Measurements from ENCODE around the gene KLRC3. TPM values are rescaled to one million over a fixed set of nuclear protein-coding genes. Genes with fewer than 3 reads are reported as not detected.

Gene KLRC3
- total and polyA plus RNA-seq, 10 of the 15 experiments (the other 5 are each of a cell fraction or from before 2014, with no cell fraction given): 0.09 to 0.22 (median 0.09) TPM; not detected in 7

DNA sequence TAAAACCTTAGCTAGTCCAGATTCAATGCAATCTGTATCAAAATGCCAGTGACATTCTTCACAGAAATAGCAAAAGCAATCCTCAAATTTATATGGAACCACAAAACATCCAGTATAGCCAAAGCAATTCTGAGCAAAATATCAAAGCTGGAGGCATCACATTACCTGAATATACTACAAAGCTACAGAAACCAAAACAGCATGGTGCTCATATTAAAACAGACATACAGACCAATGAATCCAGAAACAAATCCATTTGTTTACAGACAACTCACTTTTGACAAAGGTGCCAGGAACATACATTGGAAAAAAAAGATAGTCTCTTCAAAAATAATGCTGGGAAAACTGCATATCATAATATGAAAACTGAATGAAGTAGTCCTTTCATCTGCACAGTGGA lies 15.6 kb downstream of the KLRC3 start (continued):
- TF ChIP-seq, protein P1, sequence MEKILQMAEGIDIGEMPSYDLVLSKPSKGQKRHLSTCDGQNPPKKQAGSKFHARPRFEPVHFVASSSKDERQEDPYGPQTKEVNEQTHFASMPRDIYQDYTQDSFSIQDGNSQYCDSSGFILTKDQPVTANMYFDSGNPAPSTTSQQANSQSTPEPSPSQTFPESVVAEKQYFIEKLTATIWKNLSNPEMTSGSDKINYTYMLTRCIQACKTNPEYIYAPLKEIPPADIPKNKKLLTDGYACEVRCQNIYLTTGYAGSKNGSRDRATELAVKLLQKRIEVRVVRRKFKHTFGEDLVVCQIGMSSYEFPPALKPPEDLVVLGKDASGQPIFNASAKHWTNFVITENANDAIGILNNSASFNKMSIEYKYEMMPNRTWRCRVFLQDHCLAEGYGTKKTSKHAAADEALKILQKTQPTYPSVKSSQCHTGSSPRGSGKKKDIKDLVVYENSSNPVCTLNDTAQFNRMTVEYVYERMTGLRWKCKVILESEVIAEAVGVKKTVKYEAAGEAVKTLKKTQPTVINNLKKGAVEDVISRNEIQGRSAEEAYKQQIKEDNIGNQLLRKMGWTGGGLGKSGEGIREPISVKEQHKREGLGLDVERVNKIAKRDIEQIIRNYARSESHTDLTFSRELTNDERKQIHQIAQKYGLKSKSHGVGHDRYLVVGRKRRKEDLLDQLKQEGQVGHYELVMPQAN (conservative IDR thresholded peaks at IDR 0.05): no peak
- TF ChIP-seq ZNF217 (IDR thresholded peaks at IDR 0.05): no peak
- TF ChIP-seq SREBF1 (IDR thresholded peaks at IDR 0.05; ENCODE audit: low read length): no peak
- TF ChIP-seq POLR2AphosphoS2 (IDR thresholded peaks at IDR 0.05; ENCODE audit: low read depth, low read length): no peak
- no peak for TF ChIP-seq ZNF622 (IDR thresholded peaks at IDR 0.05)

DNA sequence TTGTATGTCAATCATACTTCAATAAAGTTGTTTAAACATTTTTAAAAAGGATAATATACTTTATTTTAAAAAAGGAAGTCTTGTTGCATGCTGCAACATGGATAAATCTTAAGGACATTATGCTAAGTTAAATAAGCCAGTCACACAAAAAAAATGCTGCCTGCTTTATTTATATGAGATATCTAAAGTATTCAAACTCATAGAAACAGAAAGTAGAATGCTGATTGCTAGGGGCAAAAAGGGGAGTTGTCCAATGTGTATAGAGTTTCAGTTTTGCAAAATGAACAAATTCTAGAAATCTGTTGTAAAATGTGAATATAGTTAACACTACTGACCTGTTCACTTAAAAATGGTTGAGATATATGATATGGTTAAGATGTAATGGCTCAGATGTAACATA lies 19.6 kb downstream of the KLRC3 start:
- H3K79me2 ChIP-seq (ENCODE audit: control insufficient read depth, insufficient read depth, low read length): no peaks in the 10 kb centered on the region
- FAIRE-seq (no peak), ATAC-seq (no peak)

More for the DNA sequence above, 19.6 kb downstream of the KLRC3 start:
- H3K4me3 ChIP-seq: no peak overlapping the region
- H3K4me1 ChIP-seq (ENCODE audit: control insufficient read depth, insufficient read depth, low read length): peaks cover under 1% of the 10 kb centered on the region; the same call in 1 of the 2 replicates
- no peak overlapping the region for H3K4me2 ChIP-seq (ENCODE audit: control insufficient read depth, insufficient read depth)
- no peaks in the 10 kb centered on the region for H4K20me1 ChIP-seq (ENCODE audit: control insufficient read depth, insufficient read depth)
- no TSS peak for BruUV-seq (replicated peaks)
- H3K27ac ChIP-seq (ENCODE audit: control insufficient read depth, insufficient read depth): no peak overlapping the region
- no peaks in the 10 kb centered on the region for H3K36me3 ChIP-seq (ENCODE audit: control insufficient read depth in 2 of 2, insufficient read depth in 2 of 2, low read length in 1 of 2)
- no peak overlapping the region for H3K9ac ChIP-seq (ENCODE audit: control insufficient read depth, insufficient read depth, low read length)
- DNase-seq (ENCODE audit: low read depth, low spot score): no peak
- H3K9me3 ChIP-seq (replicated peaks; ENCODE audit: control insufficient read depth, insufficient read depth, low read length): no peaks in the 10 kb centered on the region; the same call in 2 of the 3 replicates
- no peak for TF ChIP-seq SUZ12 (IDR thresholded peaks at IDR 0.05; ENCODE audit: unreplicated experiment)
- TF ChIP-seq SPI1 (IDR thresholded peaks at IDR 0.05; ENCODE audit: borderline replicate concordance, insufficient read depth, low read depth, low read length): no peak
- TF ChIP-seq, protein P2, sequence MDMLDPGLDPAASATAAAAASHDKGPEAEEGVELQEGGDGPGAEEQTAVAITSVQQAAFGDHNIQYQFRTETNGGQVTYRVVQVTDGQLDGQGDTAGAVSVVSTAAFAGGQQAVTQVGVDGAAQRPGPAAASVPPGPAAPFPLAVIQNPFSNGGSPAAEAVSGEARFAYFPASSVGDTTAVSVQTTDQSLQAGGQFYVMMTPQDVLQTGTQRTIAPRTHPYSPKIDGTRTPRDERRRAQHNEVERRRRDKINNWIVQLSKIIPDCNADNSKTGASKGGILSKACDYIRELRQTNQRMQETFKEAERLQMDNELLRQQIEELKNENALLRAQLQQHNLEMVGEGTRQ (IDR thresholded peaks at IDR 0.05; ENCODE audit: borderline replicate concordance, low read depth, low read length): no peak
- no peak for TF ChIP-seq POLR2A (IDR thresholded peaks at IDR 0.05; ENCODE audit: low read depth, low read length)
- no peak for TF ChIP-seq SMAD1 (IDR thresholded peaks at IDR 0.05; ENCODE audit: low read depth, partially characterized antibody)
- TF ChIP-seq RBBP5 (conservative IDR thresholded peaks at IDR 0.05): no peak
- TF ChIP-seq SIN3A (IDR thresholded peaks at IDR 0.05; ENCODE audit: low read depth, low read length): no peak
- no peak for TF ChIP-seq BACH1 (IDR thresholded peaks at IDR 0.05; ENCODE audit: borderline replicate concordance)
- no peak for TF ChIP-seq DPF2 (IDR thresholded peaks at IDR 0.05)
- SMC1A ChIA-PET (ENCODE audit: uncharacterized antibody, unreplicated experiment): interaction anchor here (1.5 kb wide), 1 partner anchor 8 kb away, joined by 4 read pairs; no protein-coding TSS in a partner anchor
- intact Hi-C loops (cut with micrococcal nuclease; ENCODE audit: unreplicated experiment) (no loop called here), in situ Hi-C loops (cut with MboI) (no loop called here)
- POLR2A ChIA-PET: interaction anchor here (1.1 kb wide), 1 partner anchor 10 kb away, joined by 3 read pairs; no protein-coding TSS in a partner anchor
- H2AFZ ChIP-seq (ENCODE audit: control insufficient read depth, low read depth, low read length): no peak overlapping the region
- H3K27me3 ChIP-seq (replicated peaks in 1 of 2; ENCODE audit: control insufficient read depth in 2 of 2, insufficient read depth in 2 of 2, low read length in 1 of 2): no peaks in the 10 kb centered on the region
- CTCF ChIA-PET: interaction anchor here (1.3 to 1.8 kb wide), 2 partner anchors 10 to 16 kb away, joined by 3 to 8 read pairs; no protein-coding TSS in a partner anchor
- RAD21 ChIA-PET (ENCODE audit: unreplicated experiment): interaction anchor here (1.2 kb wide), 2 partner anchors 8 to 36 kb away, joined by 3 to 4 read pairs; no protein-coding TSS in a partner anchor
